Endometrium (tissue), 2 donors: ENCODE measurements around the gene ARHGAP35.
"Not testable (repeated sequence)": the region's sequence is repeated elsewhere in the genome, so short reads cannot be mapped to it uniquely, and the experiment has no call there.

ENCODE experiments used
- FAIRE-seq: peaks from 2 replicates; lab custom pipeline; 2012; peaks lifted over from hg19 to GRCh38; lab: Jason Lieb, UNC
- donor health status: control.
- donor health status: control.

ARHGAP35 gene

GRCh38 chr19:46871173-46871572 lies 10.4 kb downstream of the ARHGAP35 start:
- not testable (repeated sequence) for FAIRE-seq

GRCh38 chr19:46872967-46873366 lies 12.2 kb downstream of the ARHGAP35 start:
- FAIRE-seq = no peak

- no peak for FAIRE-seq
Measured at GRCh38 chr19:46875234-46875633, 14.4 kb downstream of the ARHGAP35 start.

GRCh38 chr19:46875657-46876056 lies 14.9 kb downstream of the ARHGAP35 start:
- no peak for FAIRE-seq

GRCh38 chr19:46878613-46879375 lies 18.0 kb downstream of the ARHGAP35 start:
- FAIRE-seq = no peak

- no peak for FAIRE-seq
Measured at GRCh38 chr19:46880431-46880830, 19.6 kb downstream of the ARHGAP35 start.

GRCh38 chr19:46881092-46881491 lies 20.3 kb downstream of the ARHGAP35 start:
- no peak for FAIRE-seq

GRCh38 chr19:46882034-46882433 lies 21.2 kb downstream of the ARHGAP35 start:
- FAIRE-seq = no peak

- not testable (repeated sequence) for FAIRE-seq
Measured at GRCh38 chr19:46882751-46883150, 22.0 kb downstream of the ARHGAP35 start.

GRCh38 chr19:46885411-46885810 lies 24.6 kb downstream of the ARHGAP35 start:
- FAIRE-seq = no peak

GRCh38 chr19:46886546-46887239 lies 25.9 kb downstream of the ARHGAP35 start:
- FAIRE-seq = no peak

GRCh38 chr19:46887240-46887782 lies 26.5 kb downstream of the ARHGAP35 start:
- no peak for FAIRE-seq

- FAIRE-seq = no peak
Measured at GRCh38 chr19:46890423-46891170, 29.8 kb downstream of the ARHGAP35 start.

GRCh38 chr19:46892252-46893179 lies 31.7 kb downstream of the ARHGAP35 start:
- FAIRE-seq = no peak

GRCh38 chr19:46896076-46896794 lies 35.4 kb downstream of the ARHGAP35 start:
- no peak for FAIRE-seq

- no peak for FAIRE-seq
Measured at GRCh38 chr19:46898731-46899130, 37.9 kb downstream of the ARHGAP35 start.

- FAIRE-seq = no peak
Measured at GRCh38 chr19:46900341-46900740, 39.5 kb downstream of the ARHGAP35 start.

GRCh38 chr19:46901701-46902401 lies 41.1 kb downstream of the ARHGAP35 start:
- no peak for FAIRE-seq

GRCh38 chr19:46902402-46902766 lies 41.6 kb downstream of the ARHGAP35 start:
- FAIRE-seq = no peak

GRCh38 chr19:46903458-46903857 lies 42.7 kb downstream of the ARHGAP35 start:
- FAIRE-seq = no peak
